GM12872 (cell line): ENCODE measurements around the gene RASGEF1C.

ENCODE experiments used
- TF ChIP-seq, protein P1 (sequence below): IDR thresholded peaks from 3 replicates; pipeline ENCODE4 v1.5.1; 2011; ENCODE audit warnings: low read depth, mild to moderate bottlenecking, low read length, moderate library complexity; ENCODE audit not compliant: insufficient read depth

RASGEF1C gene

DNA sequence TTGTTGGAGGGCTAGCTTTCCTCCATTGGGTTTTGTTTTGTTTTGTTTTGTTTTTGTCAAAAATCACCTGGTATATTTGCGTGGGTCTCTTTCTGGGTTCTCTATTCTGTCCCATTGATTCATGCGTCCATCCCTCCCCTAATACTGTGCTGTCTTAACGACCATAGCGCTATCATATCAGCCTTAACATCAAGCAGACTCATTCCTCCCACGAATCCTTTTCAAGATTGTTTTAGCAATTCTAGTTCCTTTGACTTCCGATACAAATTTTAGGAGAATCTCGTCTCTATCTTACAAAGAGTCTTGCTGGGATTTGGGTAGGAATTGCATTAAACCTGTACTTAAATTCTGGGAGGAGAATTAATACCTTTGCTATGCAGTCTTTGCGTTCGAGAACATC, 106.4 kb downstream of the RASGEF1C start:
- TF ChIP-seq, protein P1, sequence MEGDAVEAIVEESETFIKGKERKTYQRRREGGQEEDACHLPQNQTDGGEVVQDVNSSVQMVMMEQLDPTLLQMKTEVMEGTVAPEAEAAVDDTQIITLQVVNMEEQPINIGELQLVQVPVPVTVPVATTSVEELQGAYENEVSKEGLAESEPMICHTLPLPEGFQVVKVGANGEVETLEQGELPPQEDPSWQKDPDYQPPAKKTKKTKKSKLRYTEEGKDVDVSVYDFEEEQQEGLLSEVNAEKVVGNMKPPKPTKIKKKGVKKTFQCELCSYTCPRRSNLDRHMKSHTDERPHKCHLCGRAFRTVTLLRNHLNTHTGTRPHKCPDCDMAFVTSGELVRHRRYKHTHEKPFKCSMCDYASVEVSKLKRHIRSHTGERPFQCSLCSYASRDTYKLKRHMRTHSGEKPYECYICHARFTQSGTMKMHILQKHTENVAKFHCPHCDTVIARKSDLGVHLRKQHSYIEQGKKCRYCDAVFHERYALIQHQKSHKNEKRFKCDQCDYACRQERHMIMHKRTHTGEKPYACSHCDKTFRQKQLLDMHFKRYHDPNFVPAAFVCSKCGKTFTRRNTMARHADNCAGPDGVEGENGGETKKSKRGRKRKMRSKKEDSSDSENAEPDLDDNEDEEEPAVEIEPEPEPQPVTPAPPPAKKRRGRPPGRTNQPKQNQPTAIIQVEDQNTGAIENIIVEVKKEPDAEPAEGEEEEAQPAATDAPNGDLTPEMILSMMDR, result no peak

DNA sequence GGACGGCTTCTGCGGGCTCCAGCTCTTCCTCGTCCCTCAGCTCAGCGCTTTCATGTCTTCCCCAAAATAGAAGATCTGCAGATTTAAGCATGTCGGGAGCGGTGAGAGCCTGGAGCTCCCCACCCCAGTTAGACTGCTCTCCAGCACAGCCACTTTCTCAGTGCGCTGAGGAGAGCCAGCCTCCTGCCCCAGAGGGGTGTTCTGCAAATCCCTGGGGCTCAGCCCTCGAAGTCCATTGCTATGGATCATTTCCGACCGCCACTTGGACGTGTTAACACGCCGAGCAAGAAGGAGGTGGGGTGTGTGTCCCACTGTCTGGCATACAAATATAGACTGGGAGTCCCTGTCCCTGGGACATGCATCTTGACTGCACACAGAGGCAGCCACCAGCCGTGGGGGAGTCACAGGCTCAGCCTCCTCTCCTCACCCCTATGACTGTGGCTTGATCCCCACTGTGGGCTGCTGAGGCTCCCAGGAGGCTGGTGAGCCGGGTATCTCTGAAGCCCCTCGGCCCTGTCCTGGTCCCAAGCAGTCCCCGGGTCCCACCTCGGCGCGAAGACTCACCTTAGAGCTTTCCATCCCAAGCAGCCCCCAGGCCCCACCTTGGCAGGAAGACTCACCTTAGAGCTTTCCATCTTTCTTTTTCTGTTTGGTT, 107.4 kb downstream of the RASGEF1C start:
- TF ChIP-seq, protein P1, result no peak

DNA sequence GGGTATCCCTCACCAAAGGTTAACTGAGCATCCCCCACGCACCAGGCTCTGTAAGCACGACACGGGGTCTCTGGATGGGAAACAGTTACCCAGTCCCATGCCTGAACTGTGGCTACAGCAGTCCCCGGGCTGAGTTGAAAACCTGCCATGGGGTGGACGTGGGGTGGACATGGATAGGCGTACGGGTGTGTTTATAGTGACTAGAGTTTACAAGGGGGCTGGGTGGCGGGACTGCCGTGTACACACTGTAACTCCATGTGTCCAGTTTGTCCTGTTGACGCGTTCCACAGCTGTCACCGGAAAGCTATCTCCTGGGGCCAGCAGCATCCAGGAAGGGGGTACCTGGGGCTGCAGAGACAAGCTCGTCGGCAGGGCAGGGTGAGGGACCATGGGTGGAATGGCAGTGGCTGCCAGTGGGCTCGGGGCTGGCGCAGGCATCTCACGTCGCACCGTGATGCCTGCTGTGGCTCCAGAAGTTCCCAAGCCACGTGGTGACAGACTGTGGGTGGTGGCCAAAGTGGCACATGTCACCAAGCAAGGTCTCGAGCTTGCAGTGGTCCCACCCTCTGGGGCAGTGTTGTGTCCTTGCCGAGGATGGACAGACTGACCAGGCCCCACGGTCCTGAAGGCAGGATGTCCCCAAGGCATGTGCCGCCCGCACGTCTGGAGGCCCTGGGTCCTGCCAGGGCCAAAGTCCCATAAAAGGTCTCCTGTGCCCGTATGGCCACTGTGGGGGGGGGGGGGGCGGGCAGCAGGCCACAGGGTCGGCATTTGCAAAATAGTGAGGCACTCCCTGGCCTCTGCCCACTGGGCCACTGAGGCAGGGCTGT, 108.2 kb downstream of the RASGEF1C start:
- TF ChIP-seq, protein P1, result no peak

DNA sequence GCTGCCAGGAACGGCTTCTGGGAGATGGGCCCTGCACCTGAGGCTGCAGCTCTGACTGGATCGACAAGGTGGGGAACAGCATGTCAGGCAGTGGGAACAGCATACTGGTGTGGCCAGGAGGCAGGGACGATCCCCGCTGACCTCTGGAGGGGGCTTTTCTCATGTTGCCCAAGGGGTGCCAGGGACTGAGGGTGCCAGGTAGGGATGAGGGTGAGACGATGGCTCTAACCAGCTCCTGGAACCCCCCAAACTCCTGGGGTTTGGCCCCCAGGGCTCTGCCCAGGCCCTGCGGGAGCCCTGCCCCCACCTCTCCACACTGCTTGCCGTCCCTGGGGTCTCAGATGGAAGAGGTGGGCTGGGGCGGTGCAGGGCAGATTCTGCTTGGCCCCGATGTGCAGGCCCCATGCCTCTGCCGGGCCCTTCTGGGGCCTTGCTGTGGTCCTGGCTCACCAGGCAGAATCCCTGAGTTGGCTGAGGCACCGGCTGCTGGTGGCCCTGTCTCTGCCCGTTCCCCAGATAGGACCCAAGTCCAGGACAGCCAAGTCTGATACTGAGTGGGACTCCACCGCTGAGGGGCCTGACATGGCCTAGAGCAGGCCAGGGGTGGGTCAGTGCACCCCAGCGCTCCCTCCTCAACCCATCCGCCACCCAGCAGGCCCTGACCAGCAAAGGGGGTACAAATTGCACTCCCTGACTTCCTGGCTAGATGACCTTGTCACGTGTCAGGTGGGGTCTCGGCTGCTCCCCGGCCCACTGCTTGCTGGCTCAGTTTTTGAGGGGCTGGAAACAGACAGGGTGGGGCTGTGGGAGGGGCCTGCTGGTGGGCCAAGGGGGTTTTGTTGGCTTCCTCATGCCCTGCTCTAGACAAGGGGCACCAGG, 109.0 kb downstream of the RASGEF1C start:
- TF ChIP-seq, protein P1, result no peak

DNA sequence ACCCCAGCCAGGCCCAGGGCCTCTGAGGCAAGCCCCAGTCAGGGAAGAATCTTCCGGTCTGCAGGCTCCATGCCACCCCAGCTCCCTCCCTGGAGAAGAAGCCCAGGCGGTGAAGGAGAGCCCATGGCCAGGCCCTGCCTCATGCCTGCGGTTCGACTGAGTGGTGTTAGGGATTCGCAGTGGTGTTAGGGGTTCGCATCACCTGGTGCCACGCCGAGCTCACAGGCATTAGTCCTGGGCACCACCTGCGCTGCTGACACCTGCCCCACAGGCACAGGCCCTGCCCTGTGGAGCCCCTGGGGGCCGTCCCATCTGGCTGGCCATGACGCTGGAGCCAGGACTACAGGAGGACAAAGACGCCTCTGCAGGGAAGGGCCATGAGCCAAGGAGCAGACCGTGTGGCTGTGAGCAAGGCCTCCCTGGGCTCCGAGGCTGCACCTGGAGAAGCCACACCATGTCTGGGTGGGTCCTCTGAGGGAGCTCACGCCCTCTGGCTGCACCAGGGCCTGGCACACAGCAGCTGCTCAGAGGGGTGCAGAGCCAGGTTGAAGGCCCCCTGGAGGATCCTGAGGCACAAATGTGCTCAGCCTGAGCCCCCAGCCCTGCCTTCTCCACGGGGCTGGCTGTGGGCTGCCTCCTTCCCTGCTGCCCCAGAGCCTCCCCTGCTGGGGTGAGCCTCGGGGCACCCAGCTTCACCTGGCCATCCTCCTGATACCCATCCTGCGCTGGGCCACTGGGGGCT, 109.8 kb downstream of the RASGEF1C start:
- TF ChIP-seq, protein P1, result no peak

DNA sequence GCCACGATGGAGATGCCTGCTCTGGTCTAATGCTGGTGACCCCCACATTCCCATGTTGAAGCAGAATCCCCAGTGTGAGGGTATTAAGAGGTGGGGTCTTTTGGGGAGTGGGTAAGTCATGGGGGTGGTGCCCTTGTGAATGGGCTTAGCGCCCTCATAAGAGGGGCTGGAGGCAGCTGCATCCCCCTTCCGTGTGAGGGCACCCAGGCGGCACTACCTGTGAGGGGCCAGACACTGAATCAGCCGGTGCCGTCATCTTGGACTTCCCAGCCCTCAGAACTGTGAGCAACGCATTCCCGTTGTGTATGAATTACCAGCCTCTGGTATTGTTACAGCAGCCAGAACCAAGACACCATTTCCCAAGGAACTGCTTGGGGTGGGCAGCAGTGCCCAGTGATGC, 110.5 kb downstream of the RASGEF1C start:
- TF ChIP-seq, protein P1, result no peak
